ENCODE data around the gene DYSF.

DNA sequence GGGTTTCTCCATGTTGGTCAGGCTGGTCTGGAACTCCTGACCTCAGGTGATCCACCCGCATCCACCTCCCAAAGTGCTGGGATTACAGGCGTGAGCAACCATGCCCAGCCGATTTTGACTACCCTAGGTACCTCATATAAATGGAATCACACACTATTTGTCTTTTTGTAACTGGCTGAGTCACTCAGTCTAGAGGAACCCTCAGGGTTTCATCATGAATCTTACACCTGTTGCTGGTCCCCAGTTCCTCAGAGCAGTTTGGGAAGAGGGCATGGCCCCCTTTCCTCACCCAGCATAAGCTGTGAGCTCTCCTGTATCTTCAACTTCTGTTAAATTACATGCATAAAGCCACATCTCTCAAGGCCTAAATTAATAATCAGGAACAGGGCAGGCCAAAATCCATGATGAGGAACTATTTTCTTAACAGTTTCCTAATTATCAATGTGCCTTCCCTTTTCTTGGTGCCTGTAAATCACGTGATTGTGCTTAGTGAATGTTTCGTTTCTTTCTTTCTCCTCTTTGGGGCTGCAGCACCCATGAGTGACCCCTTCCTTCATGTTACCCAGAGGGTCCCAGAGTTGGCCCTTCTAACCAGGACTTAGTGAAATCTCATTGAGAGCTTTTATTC lies 20.9 kb downstream of the DYSF start:
- TF ChIP-seq CTCF (IDR thresholded peaks at IDR 0.05; ENCODE audit: low read length) (no peak), EZH2 (optimal IDR thresholded peaks at IDR 0.05; ENCODE audit: low read depth, low read length) (no peak), EZH2phosphoT487 (IDR thresholded peaks at IDR 0.05; ENCODE audit: low read length) (no peak)
